Measurements from ENCODE around the gene PSD4.

The PSD4 gene

DNA sequence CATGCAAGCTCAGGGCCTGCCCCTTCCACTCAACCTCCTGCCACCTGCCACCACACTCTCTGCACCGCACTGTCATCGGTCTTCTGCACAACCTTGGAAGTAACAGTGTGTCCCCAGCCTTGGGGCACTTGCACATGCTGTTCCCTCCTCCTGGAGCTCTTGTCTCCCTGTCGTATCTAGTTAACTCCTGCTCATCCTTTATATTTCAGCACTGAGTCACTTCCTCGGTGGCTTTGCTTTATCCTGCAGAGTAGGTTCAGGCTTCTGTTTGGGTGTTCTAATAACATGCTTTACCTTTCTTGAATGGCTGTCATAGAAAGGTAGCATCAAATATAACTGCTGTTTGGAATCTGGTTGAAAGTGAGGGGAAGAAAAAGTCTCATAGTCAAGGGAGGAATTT is 79.7 kb downstream of the PSD4 start:
- Histone ChIP-seq H3K27me3 (ENCODE audit: control insufficient read depth in 1 of 2, insufficient read depth in 2 of 2, low read length in 2 of 2) (no peaks in the 10 kb centered on the region), H3K27ac (ENCODE audit: low read depth, low read length) (no peak overlapping the region), H3K36me3 (ENCODE audit: control insufficient read depth in 1 of 2, insufficient read depth in 2 of 2, low read length in 2 of 2) (peaks cover 0 to 15% of the 10 kb centered on the region in 2 donors), H3K4me1 (ENCODE audit: control insufficient read depth in 1 of 2, insufficient read depth in 2 of 2, low read length in 2 of 2) (peaks cover 9 to 13% of the 10 kb centered on the region in 2 donors), H3K9me3 (ENCODE audit: control insufficient read depth in 1 of 2, low read length in 2 of 2) (no peaks in the 10 kb centered on the region), H3K9ac (ENCODE audit: low read depth in 1 of 2, low read length in 2 of 2) (no peak overlapping the region), H3K4me3 (ENCODE audit: low read depth in 1 of 2, low read length in 2 of 2) (no peak overlapping the region)

DNA sequence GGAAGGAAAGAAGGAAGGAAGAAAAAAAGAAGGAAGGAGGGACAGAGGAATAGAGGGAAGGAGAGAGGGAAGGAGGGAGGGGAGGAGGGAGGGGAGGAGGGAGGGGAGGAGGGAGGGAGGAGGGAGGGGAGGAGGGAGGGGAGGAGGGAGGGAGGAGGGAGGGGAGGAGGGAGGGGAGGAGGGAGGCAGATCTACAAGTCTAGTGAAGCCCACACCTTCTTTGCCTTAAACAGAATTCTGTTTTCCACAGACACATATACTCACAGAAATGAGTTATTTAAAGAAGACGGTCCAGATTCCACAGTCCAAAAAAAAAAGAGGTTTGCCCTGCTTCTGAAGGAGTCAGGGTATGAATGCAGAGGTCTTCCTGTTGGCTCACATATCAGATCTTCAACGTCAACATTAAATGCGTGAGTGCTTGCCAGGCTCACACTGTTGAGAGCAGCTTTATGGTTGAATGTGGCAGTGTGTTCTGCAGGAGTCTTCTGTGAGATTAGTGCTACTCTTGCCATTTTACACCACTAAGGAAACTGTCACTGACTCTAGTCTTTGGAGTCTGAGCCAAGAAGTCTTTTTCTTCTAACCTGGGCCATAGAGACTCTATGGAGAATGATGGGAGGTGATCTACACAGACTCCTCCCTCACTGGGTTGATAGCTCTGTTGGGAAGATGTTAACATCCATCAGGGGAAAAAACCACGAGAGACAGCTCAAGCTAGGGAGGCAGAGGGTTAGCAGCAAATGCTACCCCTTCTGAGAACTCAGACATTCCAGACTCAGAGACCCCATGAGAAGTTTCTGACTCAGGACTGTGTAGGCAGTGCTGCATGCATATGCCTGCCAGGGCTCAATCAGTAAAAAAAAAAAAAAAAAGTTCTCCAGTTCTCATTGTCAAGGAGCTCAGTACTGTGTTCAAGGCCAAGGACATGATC is 81.6 kb downstream of the PSD4 start:
- H3K9me3 ChIP-seq (ENCODE audit: control insufficient read depth in 1 of 2, low read length in 2 of 2), result no peaks in the 10 kb centered on the region
- no peaks in the 10 kb centered on the region for H3K27me3 ChIP-seq (ENCODE audit: control insufficient read depth in 1 of 2, insufficient read depth in 2 of 2, low read length in 2 of 2)
- no peak overlapping the region for H3K27ac ChIP-seq (ENCODE audit: low read depth, low read length)
- peaks cover 0 to 18% of the 10 kb centered on the region in 2 donors for H3K36me3 ChIP-seq (ENCODE audit: control insufficient read depth in 1 of 2, insufficient read depth in 2 of 2, low read length in 2 of 2)
- peaks cover 9 to 13% of the 10 kb centered on the region in 2 donors for H3K4me1 ChIP-seq (ENCODE audit: control insufficient read depth in 1 of 2, insufficient read depth in 2 of 2, low read length in 2 of 2)
- H3K9ac ChIP-seq (ENCODE audit: low read depth in 1 of 2, low read length in 2 of 2), result no peak overlapping the region
- no peak overlapping the region for H3K4me3 ChIP-seq (ENCODE audit: low read depth in 1 of 2, low read length in 2 of 2)

DNA sequence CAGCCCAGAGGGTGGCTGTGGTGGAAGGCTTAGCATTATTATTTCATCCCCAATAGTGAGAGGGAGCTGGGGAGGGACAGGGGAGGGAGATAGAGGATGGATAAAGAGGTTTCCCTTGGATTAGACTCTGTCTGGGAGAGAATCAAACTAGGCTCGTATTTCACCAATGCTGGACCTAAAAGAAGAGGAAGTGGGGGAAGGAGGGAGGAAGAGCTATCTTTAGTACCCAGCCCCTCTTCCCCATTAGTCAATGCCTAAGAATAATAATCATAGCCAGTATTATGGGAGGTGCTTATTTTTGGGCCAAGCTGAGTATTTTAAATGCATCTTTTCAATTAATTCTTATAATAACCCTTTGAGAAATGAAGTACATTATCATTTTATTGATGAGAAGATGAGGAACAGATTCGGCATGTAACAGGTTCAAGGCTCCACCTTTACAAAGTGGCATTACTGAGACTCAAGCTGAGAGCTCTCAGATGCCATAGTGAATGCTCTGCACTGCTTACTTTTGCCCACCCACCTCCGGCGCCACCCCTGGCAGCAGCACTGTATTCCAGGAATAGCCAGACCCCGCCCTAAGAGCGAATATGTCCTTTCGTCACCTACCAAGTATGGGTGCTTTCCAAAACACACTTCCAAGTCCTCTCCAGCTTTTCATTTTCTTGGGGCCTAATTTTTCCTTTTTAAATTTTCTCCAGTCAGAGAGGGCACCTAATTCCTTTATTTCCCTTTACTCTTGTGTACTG is 83.9 kb downstream of the PSD4 start:
- Histone ChIP-seq H3K9ac (ENCODE audit: low read depth in 1 of 2, low read length in 2 of 2) (no peak overlapping the region), H3K27me3 (ENCODE audit: control insufficient read depth in 1 of 2, insufficient read depth in 2 of 2, low read length in 2 of 2) (no peaks in the 10 kb centered on the region), H3K4me3 (ENCODE audit: low read depth in 1 of 2, low read length in 2 of 2) (no peak overlapping the region), H3K9me3 (ENCODE audit: control insufficient read depth in 1 of 2, low read length in 2 of 2) (no peaks in the 10 kb centered on the region), H3K27ac (ENCODE audit: low read depth, low read length) (no peak overlapping the region), H3K36me3 (ENCODE audit: control insufficient read depth in 1 of 2, insufficient read depth in 2 of 2, low read length in 2 of 2) (peaks cover 0 to 18% of the 10 kb centered on the region in 2 donors), H3K4me1 (ENCODE audit: control insufficient read depth in 1 of 2, insufficient read depth in 2 of 2, low read length in 2 of 2) (no peaks in the 10 kb centered on the region)

DNA sequence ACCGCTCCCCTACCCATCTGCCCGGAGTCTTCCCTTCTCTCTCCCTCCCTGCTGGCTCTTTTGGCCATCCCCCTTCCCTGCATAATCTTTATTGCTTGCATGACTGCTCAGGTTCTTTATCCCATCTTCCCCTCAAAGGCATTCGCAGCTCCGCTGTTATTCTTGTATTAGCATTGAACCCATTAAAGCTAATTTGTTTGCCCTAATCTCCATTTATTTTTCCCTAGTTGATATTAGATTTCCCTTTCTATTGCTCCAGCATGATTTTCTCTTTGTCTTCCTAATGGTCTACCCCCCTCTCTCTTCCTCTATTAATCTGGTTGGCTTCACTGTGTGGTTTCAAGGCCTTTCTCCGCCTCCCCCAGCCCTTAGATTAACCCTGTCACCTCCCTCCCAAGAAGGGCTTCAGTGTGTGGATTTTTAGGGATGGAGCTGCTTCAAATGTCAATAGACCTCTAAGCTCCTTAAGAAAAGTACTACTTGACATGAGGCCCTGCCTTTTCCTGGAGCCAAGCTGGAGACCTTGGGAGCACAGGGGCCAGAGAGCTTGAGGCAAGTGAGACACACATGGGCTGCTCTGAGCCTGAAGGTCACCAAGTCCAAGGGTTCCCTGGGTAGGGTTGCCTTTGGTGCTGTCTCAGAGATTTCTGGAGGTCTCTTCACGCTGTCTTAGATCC is 84.8 kb downstream of the PSD4 start:
- H3K27me3 ChIP-seq (ENCODE audit: control insufficient read depth in 1 of 2, insufficient read depth in 2 of 2, low read length in 2 of 2), result no peaks in the 10 kb centered on the region
- no peak overlapping the region for H3K4me3 ChIP-seq (ENCODE audit: low read depth in 1 of 2, low read length in 2 of 2)
- H3K9ac ChIP-seq (ENCODE audit: low read depth in 1 of 2, low read length in 2 of 2), result no peak overlapping the region
- no peak overlapping the region for H3K27ac ChIP-seq (ENCODE audit: low read depth, low read length)
- peaks cover 0 to 14% of the 10 kb centered on the region in 2 donors for H3K36me3 ChIP-seq (ENCODE audit: control insufficient read depth in 1 of 2, insufficient read depth in 2 of 2, low read length in 2 of 2)
- H3K9me3 ChIP-seq (ENCODE audit: control insufficient read depth in 1 of 2, low read length in 2 of 2), result no peaks in the 10 kb centered on the region
- H3K4me1 ChIP-seq (ENCODE audit: control insufficient read depth in 1 of 2, insufficient read depth in 2 of 2, low read length in 2 of 2), result no peaks in the 10 kb centered on the region
